Activated CD4-positive, alpha-beta T cell treated with anti-CD3 and anti-CD28 coated beads, Interleukin-2, amount 50 U/mL, for 48 hours (primary cell): Measurements from ENCODE around the gene COPZ2.
"Not testable (repeated sequence)": the region's sequence is repeated elsewhere in the genome, so short reads cannot be mapped to it uniquely, and the experiment has no call there.

ENCODE experiments used
- DNase-seq, 2 experiments: peaks; one replicate each; pipeline ENCODE4 v3.0.0-alpha.2; 2020

Gene COPZ2

GRCh38 chr17:48027322-48027981 is 10.1 kb downstream of the COPZ2 start:
- no peak for DNase-seq

GRCh38 chr17:48026502-48027321 is 10.9 kb downstream of the COPZ2 start:
- DNase-seq = peak; percentile 78 to 82

GRCh38 chr17:48025904-48026501 is 11.6 kb downstream of the COPZ2 start:
- DNase-seq = peak in 1 of 2 experiments; percentile 11

GRCh38 chr17:48025040-48025903 is 12.3 kb downstream of the COPZ2 start:
- peak; percentile 98 for DNase-seq

GRCh38 chr17:48024149-48025039 is 13.2 kb downstream of the COPZ2 start:
- DNase-seq = peak; percentile 55 to 62

- DNase-seq = peak; percentile 45 to 60
Measured at GRCh38 chr17:48023400-48024148, 14.0 kb downstream of the COPZ2 start.

GRCh38 chr17:48022901-48023300 is 14.7 kb downstream of the COPZ2 start:
- DNase-seq = no peak

GRCh38 chr17:48021934-48022333 is 15.7 kb downstream of the COPZ2 start:
- no peak for DNase-seq

- DNase-seq = not testable (repeated sequence)
Measured at GRCh38 chr17:48017817-48018158, 19.8 kb downstream of the COPZ2 start.

GRCh38 chr17:48016112-48016511 is 21.5 kb downstream of the COPZ2 start:
- no peak for DNase-seq

GRCh38 chr17:48014595-48015111 is 22.9 kb downstream of the COPZ2 start:
- DNase-seq = no peak

- no peak for DNase-seq
Measured at GRCh38 chr17:48013876-48014594, 23.6 kb downstream of the COPZ2 start.

- no peak for DNase-seq
Measured at GRCh38 chr17:48012654-48013053, 24.9 kb downstream of the COPZ2 start.

GRCh38 chr17:48012151-48012520 is 25.5 kb downstream of the COPZ2 start:
- peak; percentile 59 to 66 for DNase-seq

- DNase-seq = peak; percentile 41 to 57
Measured at GRCh38 chr17:48011405-48012150, 26.0 kb downstream of the COPZ2 start.

- no peak for DNase-seq
Measured at GRCh38 chr17:48010193-48010592, 27.4 kb downstream of the COPZ2 start.

GRCh38 chr17:48006936-48007709 is 30.5 kb downstream of the COPZ2 start:
- no peak for DNase-seq

- no peak for DNase-seq
Measured at GRCh38 chr17:48004983-48005382, 32.6 kb downstream of the COPZ2 start.
